ENCODE measurements around the gene VILL.

The VILL gene

GRCh38 chr3:38000965-38001455, 10.4 kb downstream of the VILL start:
- DNase-seq (ENCODE audit: low read depth), result no peak

GRCh38 chr3:38001456-38002081, 11.0 kb downstream of the VILL start:
- DNase-seq (ENCODE audit: low read depth), result no peak

- no peak for DNase-seq (ENCODE audit: low read depth)
These were observed 11.8 kb downstream of the VILL start for GRCh38 chr3:38002291-38002876.

GRCh38 chr3:38002940-38003339, 12.4 kb downstream of the VILL start:
- no peak for DNase-seq (ENCODE audit: low read depth)

- peak; percentile 36 for DNase-seq (ENCODE audit: low read depth)
These were observed 12.8 kb downstream of the VILL start for GRCh38 chr3:38003371-38003816.

GRCh38 chr3:38003817-38004414, 13.3 kb downstream of the VILL start:
- DNase-seq (ENCODE audit: low read depth), result no peak

GRCh38 chr3:38004415-38005075, 14.0 kb downstream of the VILL start:
- peak; percentile 38 for DNase-seq (ENCODE audit: low read depth)

- DNase-seq (ENCODE audit: low read depth), result no peak
These were observed 14.8 kb downstream of the VILL start for GRCh38 chr3:38005076-38006020.

- no peak for DNase-seq (ENCODE audit: low read depth)
These were observed 15.4 kb downstream of the VILL start for GRCh38 chr3:38006031-38006430.

- DNase-seq (ENCODE audit: low read depth), result no peak
These were observed 15.9 kb downstream of the VILL start for GRCh38 chr3:38006445-38006995.

GRCh38 chr3:38007754-38008090, 17.1 kb downstream of the VILL start:
- no peak for DNase-seq (ENCODE audit: low read depth)

GRCh38 chr3:38008191-38008701, 17.7 kb downstream of the VILL start:
- DNase-seq (ENCODE audit: low read depth), result no peak

- no peak for DNase-seq (ENCODE audit: low read depth)
These were observed 18.5 kb downstream of the VILL start for GRCh38 chr3:38008971-38009580.

- DNase-seq (ENCODE audit: low read depth), result no peak
These were observed 19.4 kb downstream of the VILL start for GRCh38 chr3:38009807-38010591.

- DNase-seq (ENCODE audit: low read depth), result no peak
These were observed 20.5 kb downstream of the VILL start for GRCh38 chr3:38011111-38011510.

GRCh38 chr3:38015485-38015884, 24.9 kb downstream of the VILL start:
- DNase-seq (ENCODE audit: low read depth), result no peak

- no peak for DNase-seq (ENCODE audit: low read depth)
These were observed 25.4 kb downstream of the VILL start for GRCh38 chr3:38015984-38016383.

GRCh38 chr3:38016410-38016809, 25.8 kb downstream of the VILL start:
- no peak for DNase-seq (ENCODE audit: low read depth)

GRCh38 chr3:38016847-38017444, 26.4 kb downstream of the VILL start:
- no peak for DNase-seq (ENCODE audit: low read depth)

All from activated T-cell treated with anti-CD3 and anti-CD28 coated beads for 24 hours (primary cell).